ENCODE data around the gene GSN.

The GSN gene

GRCh38 chr9:121302786-121303185 lies 34.8 kb downstream of the GSN start:
- H3K4me1 ChIP-seq (ENCODE audit: control insufficient read depth, insufficient read depth, low read length): peaks cover 26% of the 10 kb centered on the region
- no peak overlapping the region for H3K4me2 ChIP-seq (ENCODE audit: low read length)
- no peak overlapping the region for H3K4me3 ChIP-seq (ENCODE audit: low read length)
- peaks cover 51% of the 10 kb centered on the region for H3K36me3 ChIP-seq (ENCODE audit: insufficient read depth, low read length)
- no peaks in the 10 kb centered on the region for H3K27me3 ChIP-seq (ENCODE audit: control insufficient read depth, insufficient read depth, low read length)
- H3K9me3 ChIP-seq (replicated peaks; ENCODE audit: low read length): no peaks in the 10 kb centered on the region
- H3K9ac ChIP-seq (ENCODE audit: low read depth, low read length): no peak overlapping the region

DNA sequence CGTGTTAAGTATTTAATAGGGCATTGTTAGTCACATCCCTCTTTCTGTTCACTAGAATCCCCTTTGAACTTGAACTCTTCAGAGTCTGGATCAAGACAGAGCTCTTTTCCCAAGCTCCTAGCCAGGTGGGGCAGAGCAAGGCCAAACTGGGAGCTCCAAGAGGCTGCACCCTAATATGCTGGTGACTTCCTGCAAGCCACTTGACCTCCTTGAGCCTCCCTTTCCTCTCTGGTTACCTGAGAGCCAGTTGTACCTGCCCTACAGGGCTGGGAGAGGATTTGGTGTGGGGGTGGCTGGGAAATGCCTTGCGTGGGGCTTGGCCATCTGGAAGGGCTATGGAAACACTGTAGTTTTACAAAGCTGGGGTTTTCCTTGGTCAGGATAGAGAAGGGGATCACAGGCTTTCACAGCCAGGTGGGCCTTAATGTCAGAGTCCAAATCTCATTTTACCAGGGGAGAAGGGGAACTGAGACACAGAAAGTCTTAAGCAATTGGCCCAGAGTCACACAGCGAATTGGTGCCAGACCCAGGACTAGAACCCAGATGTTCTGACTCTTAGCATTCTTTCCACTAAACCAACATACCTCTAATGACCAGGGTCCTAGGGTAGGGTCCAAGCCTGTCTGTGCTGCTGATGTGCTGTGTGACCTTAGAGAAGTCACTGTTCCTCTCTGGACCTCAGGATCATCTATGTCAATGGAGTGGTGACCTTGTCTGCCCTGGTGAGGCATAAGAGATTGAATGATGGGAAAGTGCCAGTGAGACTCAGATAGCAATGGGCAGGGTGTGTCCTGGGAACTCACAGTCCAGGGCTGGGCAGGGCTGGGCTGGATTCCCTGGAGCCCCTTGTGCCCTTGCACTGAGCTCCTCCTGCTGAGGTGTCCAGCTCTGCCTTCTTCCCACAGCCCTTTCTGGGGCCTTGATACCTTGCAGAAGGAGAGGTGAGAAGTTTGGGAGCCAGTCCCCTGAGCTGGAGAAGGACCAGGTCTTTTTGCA lies 35.8 kb downstream of the GSN start:
- Histone ChIP-seq H3K36me3 (ENCODE audit: insufficient read depth, low read length) (peaks cover 59% of the 10 kb centered on the region), H3K9ac (ENCODE audit: low read depth, low read length) (no peak overlapping the region), H3K9me3 (replicated peaks; ENCODE audit: low read length) (no peaks in the 10 kb centered on the region), H3K4me1 (ENCODE audit: control insufficient read depth, insufficient read depth, low read length) (peaks cover 18% of the 10 kb centered on the region), H3K4me3 (ENCODE audit: low read length) (no peak overlapping the region), H3K27me3 (ENCODE audit: control insufficient read depth, insufficient read depth, low read length) (no peaks in the 10 kb centered on the region), H3K4me2 (ENCODE audit: low read length) (no peak overlapping the region)

DNA sequence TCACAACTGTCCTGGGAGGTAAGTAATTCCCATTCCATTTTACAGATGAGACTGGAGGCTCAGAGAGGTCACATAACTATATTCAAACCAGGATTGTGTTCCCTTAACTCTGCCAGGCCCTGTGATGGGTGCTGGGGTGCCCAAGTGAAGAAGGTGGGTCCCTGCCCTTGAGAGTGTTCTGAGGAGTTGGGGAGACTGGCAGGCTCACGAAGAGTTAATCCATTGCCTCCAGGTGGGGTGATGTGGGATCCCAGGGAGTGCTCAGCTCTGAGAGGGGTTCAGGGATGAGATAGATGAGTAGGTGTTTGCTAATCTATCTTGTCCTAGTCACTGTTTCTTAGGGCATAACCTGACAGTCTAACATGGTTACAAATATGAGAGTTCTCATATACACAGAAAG lies 36.7 kb downstream of the GSN start:
- Histone ChIP-seq H3K36me3 (ENCODE audit: insufficient read depth, low read length) (peaks cover 67% of the 10 kb centered on the region), H3K27me3 (ENCODE audit: control insufficient read depth, insufficient read depth, low read length) (no peaks in the 10 kb centered on the region), H3K4me3 (ENCODE audit: low read length) (no peak overlapping the region), H3K9ac (ENCODE audit: low read depth, low read length) (no peak overlapping the region), H3K9me3 (replicated peaks; ENCODE audit: low read length) (no peaks in the 10 kb centered on the region), H3K4me1 (ENCODE audit: control insufficient read depth, insufficient read depth, low read length) (peaks cover 10% of the 10 kb centered on the region), H3K4me2 (ENCODE audit: low read length) (no peak overlapping the region)

DNA sequence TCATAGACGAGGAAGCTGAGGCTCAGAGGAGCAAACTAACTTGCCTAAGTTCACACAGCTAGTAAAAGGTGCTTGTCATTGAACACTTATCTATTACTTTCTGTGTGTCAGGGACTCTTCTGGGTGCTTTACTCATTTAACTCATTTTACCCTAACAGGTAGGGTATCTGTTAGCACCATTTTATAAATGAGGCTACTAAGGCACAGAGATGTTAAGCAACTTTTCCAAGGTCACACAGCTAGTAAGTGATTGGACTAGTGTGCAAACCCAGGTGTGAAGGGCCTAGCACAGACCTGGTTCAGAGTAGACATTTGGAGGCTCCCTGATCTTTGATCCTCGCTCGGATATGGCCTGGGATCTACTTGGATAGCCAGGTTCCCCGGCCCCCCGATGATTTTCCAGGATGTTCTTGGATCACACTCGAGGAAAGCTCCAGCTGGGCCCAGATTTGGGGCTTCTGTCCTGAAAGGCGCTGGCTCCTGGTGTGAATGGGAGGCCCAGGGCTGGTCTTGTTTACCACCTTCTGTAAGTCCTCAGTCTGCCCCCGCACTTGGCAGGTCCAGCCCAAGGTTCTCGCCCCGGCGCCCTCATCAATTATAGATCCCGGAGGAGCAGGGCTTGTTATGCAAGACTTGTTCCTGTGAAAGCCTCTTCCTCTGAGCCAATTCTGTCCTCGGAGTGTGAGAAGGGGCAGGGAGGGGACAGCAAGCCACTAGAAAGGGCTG lies 37.5 kb downstream of the GSN start:
- Histone ChIP-seq H3K27me3 (ENCODE audit: control insufficient read depth, insufficient read depth, low read length) (no peaks in the 10 kb centered on the region), H3K9me3 (replicated peaks; ENCODE audit: low read length) (no peaks in the 10 kb centered on the region), H3K4me1 (ENCODE audit: control insufficient read depth, insufficient read depth, low read length) (peaks cover 3% of the 10 kb centered on the region), H3K36me3 (ENCODE audit: insufficient read depth, low read length) (peaks cover 74% of the 10 kb centered on the region), H3K4me3 (ENCODE audit: low read length) (no peak overlapping the region), H3K9ac (ENCODE audit: low read depth, low read length) (no peak overlapping the region), H3K4me2 (ENCODE audit: low read length) (no peak overlapping the region)

GRCh38 chr9:121307976-121308375 lies 40.0 kb downstream of the GSN start:
- Histone ChIP-seq H3K36me3 (ENCODE audit: insufficient read depth, low read length) (peaks cover 83% of the 10 kb centered on the region), H3K4me1 (ENCODE audit: control insufficient read depth, insufficient read depth, low read length) (no peaks in the 10 kb centered on the region), H3K9me3 (replicated peaks; ENCODE audit: low read length) (no peaks in the 10 kb centered on the region), H3K4me2 (ENCODE audit: low read length) (no peak overlapping the region), H3K9ac (ENCODE audit: low read depth, low read length) (no peak overlapping the region), H3K27me3 (ENCODE audit: control insufficient read depth, insufficient read depth, low read length) (no peaks in the 10 kb centered on the region), H3K4me3 (ENCODE audit: low read length) (no peak overlapping the region)

GRCh38 chr9:121308765-121309164 lies 40.8 kb downstream of the GSN start:
- Histone ChIP-seq H3K9ac (ENCODE audit: low read depth, low read length) (no peak overlapping the region), H3K36me3 (ENCODE audit: insufficient read depth, low read length) (peaks cover 83% of the 10 kb centered on the region), H3K4me1 (ENCODE audit: control insufficient read depth, insufficient read depth, low read length) (no peaks in the 10 kb centered on the region)

GRCh38 chr9:121309171-121309570 lies 41.2 kb downstream of the GSN start:
- Histone ChIP-seq H3K36me3 (ENCODE audit: insufficient read depth, low read length) (peaks cover 83% of the 10 kb centered on the region), H3K4me3 (ENCODE audit: low read length) (no peak overlapping the region), H3K4me2 (ENCODE audit: low read length) (no peak overlapping the region), H3K4me1 (ENCODE audit: control insufficient read depth, insufficient read depth, low read length) (no peaks in the 10 kb centered on the region), H3K27me3 (ENCODE audit: control insufficient read depth, insufficient read depth, low read length) (no peaks in the 10 kb centered on the region), H3K9ac (ENCODE audit: low read depth, low read length) (no peak overlapping the region), H3K9me3 (replicated peaks; ENCODE audit: low read length) (no peaks in the 10 kb centered on the region)

More at GRCh38 chr9:121308765-121309164, 40.8 kb downstream of the GSN start:
- Histone ChIP-seq H3K27me3 (ENCODE audit: control insufficient read depth, insufficient read depth, low read length) (no peaks in the 10 kb centered on the region), H3K4me3 (ENCODE audit: low read length) (no peak overlapping the region), H3K9me3 (replicated peaks; ENCODE audit: low read length) (no peaks in the 10 kb centered on the region), H3K4me2 (ENCODE audit: low read length) (no peak overlapping the region)

DNA sequence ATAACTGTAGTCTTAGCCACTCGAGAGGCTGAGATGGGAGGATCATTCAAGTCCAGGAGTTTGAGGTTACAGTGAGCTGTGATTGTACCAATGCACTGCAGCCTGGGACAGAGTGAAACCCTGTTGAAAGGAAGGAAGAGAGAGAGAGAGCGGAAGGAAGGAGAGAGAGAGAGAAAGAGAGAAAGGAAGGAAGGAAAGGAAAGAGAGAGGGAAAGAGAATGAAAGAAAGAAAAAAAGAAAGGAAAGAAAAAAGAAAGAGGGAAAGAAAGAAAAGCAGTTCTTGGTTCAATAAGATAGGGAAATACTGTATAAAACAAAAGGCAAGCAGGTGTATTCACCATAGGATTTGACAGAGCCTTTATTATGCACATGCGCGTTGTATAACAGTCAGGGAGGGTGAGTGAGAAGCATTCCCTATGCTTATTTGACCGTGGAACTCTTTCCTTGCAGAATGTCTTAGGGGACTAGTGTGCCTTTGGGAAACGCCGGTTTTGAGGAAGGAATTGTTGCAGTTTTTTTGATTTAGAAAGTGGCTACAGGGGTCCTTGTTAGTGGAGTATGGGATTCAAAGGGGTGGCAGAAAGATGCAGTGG lies 42.0 kb downstream of the GSN start:
- no peaks in the 10 kb centered on the region for H3K9me3 ChIP-seq (replicated peaks; ENCODE audit: low read length)
- peaks cover 79% of the 10 kb centered on the region for H3K36me3 ChIP-seq (ENCODE audit: insufficient read depth, low read length)
- H3K4me3 ChIP-seq (ENCODE audit: low read length): no peak overlapping the region
- no peaks in the 10 kb centered on the region for H3K4me1 ChIP-seq (ENCODE audit: control insufficient read depth, insufficient read depth, low read length)
- no peaks in the 10 kb centered on the region for H3K27me3 ChIP-seq (ENCODE audit: control insufficient read depth, insufficient read depth, low read length)
- H3K9ac ChIP-seq (ENCODE audit: low read depth, low read length): no peak overlapping the region
- H3K4me2 ChIP-seq (ENCODE audit: low read length): no peak overlapping the region

GRCh38 chr9:121310571-121310970 lies 42.6 kb downstream of the GSN start:
- H3K36me3 ChIP-seq (ENCODE audit: insufficient read depth, low read length): peaks cover 77% of the 10 kb centered on the region
- no peaks in the 10 kb centered on the region for H3K27me3 ChIP-seq (ENCODE audit: control insufficient read depth, insufficient read depth, low read length)
- H3K4me2 ChIP-seq (ENCODE audit: low read length): no peak overlapping the region
- no peak overlapping the region for H3K9ac ChIP-seq (ENCODE audit: low read depth, low read length)
- no peak overlapping the region for H3K4me3 ChIP-seq (ENCODE audit: low read length)
- H3K4me1 ChIP-seq (ENCODE audit: control insufficient read depth, insufficient read depth, low read length): no peaks in the 10 kb centered on the region
- H3K9me3 ChIP-seq (replicated peaks; ENCODE audit: low read length): no peaks in the 10 kb centered on the region

DNA sequence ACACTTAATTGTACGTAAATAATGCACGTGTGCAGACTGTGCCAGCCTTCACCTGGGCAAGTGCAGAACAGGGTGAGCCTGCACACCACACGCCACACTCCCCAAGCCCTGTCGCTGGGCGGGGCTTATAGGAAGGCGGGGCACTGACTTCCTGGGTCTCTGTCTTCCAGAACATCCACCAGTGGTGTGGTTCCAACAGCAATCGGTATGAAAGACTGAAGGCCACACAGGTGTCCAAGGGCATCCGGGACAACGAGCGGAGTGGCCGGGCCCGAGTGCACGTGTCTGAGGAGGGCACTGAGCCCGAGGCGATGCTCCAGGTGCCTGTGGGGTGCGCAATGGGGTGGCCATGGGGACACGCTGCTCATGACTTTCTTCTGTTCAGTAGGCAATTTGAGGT lies 44.2 kb downstream of the GSN start:
- Histone ChIP-seq H3K36me3 (ENCODE audit: insufficient read depth, low read length) (peaks cover 86% of the 10 kb centered on the region), H3K9me3 (replicated peaks; ENCODE audit: low read length) (no peaks in the 10 kb centered on the region), H3K27me3 (ENCODE audit: control insufficient read depth, insufficient read depth, low read length) (no peaks in the 10 kb centered on the region), H3K4me3 (ENCODE audit: low read length) (no peak overlapping the region), H3K9ac (ENCODE audit: low read depth, low read length) (no peak overlapping the region), H3K4me1 (ENCODE audit: control insufficient read depth, insufficient read depth, low read length) (no peaks in the 10 kb centered on the region), H3K4me2 (ENCODE audit: low read length) (no peak overlapping the region)

GRCh38 chr9:121313458-121314152 lies 45.6 kb downstream of the GSN start:
- no peaks in the 10 kb centered on the region for H3K9me3 ChIP-seq (replicated peaks; ENCODE audit: low read length)
- no peaks in the 10 kb centered on the region for H3K4me1 ChIP-seq (ENCODE audit: control insufficient read depth, insufficient read depth, low read length)
- H3K27me3 ChIP-seq (ENCODE audit: control insufficient read depth, insufficient read depth, low read length): no peaks in the 10 kb centered on the region
- peaks cover 88% of the 10 kb centered on the region for H3K36me3 ChIP-seq (ENCODE audit: insufficient read depth, low read length)
- H3K4me3 ChIP-seq (ENCODE audit: low read length): no peak overlapping the region
- no peak overlapping the region for H3K4me2 ChIP-seq (ENCODE audit: low read length)
- H3K9ac ChIP-seq (ENCODE audit: low read depth, low read length): no peak overlapping the region
